Brain microvascular endothelial cell (primary cell): ENCODE results near the gene PSMD2.
"Not testable (repeated sequence)": the region's sequence is repeated elsewhere in the genome, so short reads cannot be mapped to it uniquely, and the experiment has no call there.

Source experiments
- DNase-seq: peaks from one replicate; pipeline ENCODE4 v3.0.0-alpha.2; 2020
- H3K27ac ChIP-seq: fragments of 250-450 bp; sonication (Bioruptor Pico); 2 replicates; pipeline ENCODE4 v1.5.1; 2020; ENCODE audit warnings: mild to moderate bottlenecking, moderate library complexity
- H3K27me3 ChIP-seq: fragments of 250-450 bp; sonication (Bioruptor Pico); replicated peaks from 2 replicates; pipeline ENCODE4 v1.5.1; 2020; ENCODE audit warnings: mild to moderate bottlenecking
- H3K36me3 ChIP-seq: fragments of 250-450 bp; sonication (Bioruptor Pico); replicated peaks from 2 replicates; pipeline ENCODE4 v1.5.1; 2020; ENCODE audit warnings: mild to moderate bottlenecking
- H3K4me3 ChIP-seq: 2 replicates; pipeline ENCODE4 v1.5.1; 2011; ENCODE audit warnings: low read depth, mild to moderate bottlenecking, control low read depth, low read length, moderate library complexity
- CTCF ChIP-seq: IDR thresholded peaks from 2 replicates; pipeline ENCODE4 v1.5.1; 2011; ENCODE audit warnings: low read depth, mild to moderate bottlenecking, moderate library complexity, low read length, control low read depth, inconsistent platforms; ENCODE audit errors: missing control alignments
- in situ Hi-C: cut with HindIII; loops from 2 replicates; pipeline ENCODE4 v1.10.0; 2017; ENCODE audit warnings: low sequenced_read_pairs, low pct_ligation_motif_present

The PSMD2 gene

GRCh38 chr3:184337399-184337714, 38.3 kb downstream of the PSMD2 start, which contains the start of gene FAM131A:
TSS of gene FAM131A (plus strand) at chr3:184337600. CDS start at chr3:184337631, 31 bp downstream.
- no peak for TF ChIP-seq CTCF
- Histone ChIP-seq H3K4me3 (peak within 1 kb of the TSS; percentile 68), H3K27ac (peak within 1 kb of the TSS; percentile 83), H3K27me3 (no peaks in the 10 kb centered on the region), H3K36me3 (peaks cover 31% of the 10 kb centered on the region)
- in situ Hi-C loops = no loop called here
- no peak for DNase-seq

GRCh38 chr3:184337981-184338380, 38.9 kb downstream of the PSMD2 start:
- Histone ChIP-seq H3K36me3 (peaks cover 26% of the 10 kb centered on the region), H3K4me3 (peak overlapping the region; percentile 34), H3K27me3 (no peaks in the 10 kb centered on the region), H3K27ac (no peak overlapping the region)
- TF ChIP-seq CTCF = no peak
- no peak for DNase-seq
- in situ Hi-C loops = no loop called here

- in situ Hi-C loops = no loop called here
- no peak overlapping the region for H3K27ac ChIP-seq
Observed at GRCh38 chr3:184338511-184338945, 39.5 kb downstream of the PSMD2 start.

GRCh38 chr3:184339001-184339400, 40.0 kb downstream of the PSMD2 start:
- Histone ChIP-seq H3K36me3 (peaks cover 16% of the 10 kb centered on the region), H3K27me3 (no peaks in the 10 kb centered on the region), H3K4me3 (peak overlapping the region; percentile 30), H3K27ac (no peak overlapping the region)
- in situ Hi-C loops = no loop called here
- DNase-seq = no peak
- TF ChIP-seq CTCF = no peak

More at GRCh38 chr3:184338511-184338945, 39.5 kb downstream of the PSMD2 start:
- Histone ChIP-seq H3K36me3 (peaks cover 21% of the 10 kb centered on the region), H3K27me3 (no peaks in the 10 kb centered on the region), H3K4me3 (peak overlapping the region; percentile 34)
- DNase-seq = peak; percentile 79
- TF ChIP-seq CTCF = peak; percentile 41

- H3K4me3 ChIP-seq, DNase-seq, in situ Hi-C loops, H3K27me3 ChIP-seq, H3K27ac ChIP-seq: not testable (repeated sequence)
- peaks cover 10% of the 10 kb centered on the region for H3K36me3 ChIP-seq
Observed at GRCh38 chr3:184339451-184340135, 40.6 kb downstream of the PSMD2 start.

GRCh38 chr3:184341925-184342324, 42.9 kb downstream of the PSMD2 start:
- Histone ChIP-seq H3K27me3 (no peaks in the 10 kb centered on the region), H3K36me3 (no peaks in the 10 kb centered on the region), H3K4me3 (no peak overlapping the region), H3K27ac (no peak overlapping the region)
- in situ Hi-C loops = no loop called here
- no peak for TF ChIP-seq CTCF
- DNase-seq = no peak
